Natural killer cell (primary cell): ENCODE measurements around the gene BRMS1L. TPM values are rescaled to one million over a fixed set of nuclear protein-coding genes. Genes with fewer than 3 reads are reported as not detected.

ENCODE experiments used
- ATAC-seq, 3 donors: fragments of 150-1000 bp in 2 of 3; fragments of 200-7000 bp in 1 of 3; cut with Tn5 transposase; 1 replicate in 1 of 3; 2 replicates in 2 of 3; pipeline ENCODE4 v1.10.0; 2021; ENCODE audit warnings: mild to moderate bottlenecking in 2 of 3, moderate library complexity in 2 of 3
- DNase-seq, 2 donors: peaks; one replicate each; pipeline versions ENCODE4 v3.0.0 to v3.0.0-alpha.2; 2013 to 2021; ENCODE audit warnings: mixed read lengths in 1 of 2
- H3K27ac ChIP-seq: one replicate; pipeline ENCODE4 v1.5.1; 2013; ENCODE audit warnings: mild to moderate bottlenecking, low read length
- H3K27me3 ChIP-seq: one replicate; pipeline ENCODE4 v1.6.1; 2013; ENCODE audit warnings: low read length; ENCODE audit not compliant: control insufficient read depth, insufficient read depth
- H3K36me3 ChIP-seq: one replicate; pipeline ENCODE4 v1.6.1; 2013; ENCODE audit warnings: low read length; ENCODE audit not compliant: control insufficient read depth, insufficient read depth
- H3K4me1 ChIP-seq: one replicate; pipeline ENCODE4 v1.6.1; 2013; ENCODE audit warnings: low read length; ENCODE audit not compliant: control insufficient read depth, insufficient read depth
- H3K4me3 ChIP-seq: one replicate; pipeline ENCODE4 v1.5.1; 2013; ENCODE audit warnings: low read length
- H3K9me3 ChIP-seq: one replicate; pipeline ENCODE4 v1.6.1; 2013; ENCODE audit warnings: low read length; ENCODE audit not compliant: control insufficient read depth, insufficient read depth
- H3K27ac Mint-ChIP-seq, 2 donors: one replicate each; pipeline ENCODE4 v1.8.0; 2022; ENCODE audit warnings: mild to moderate bottlenecking in 2 of 2, mixed read lengths in 2 of 2, moderate library complexity in 1 of 2
- H3K27me3 Mint-ChIP-seq, 2 donors: one replicate each; pipeline ENCODE4 v1.8.0; 2022; ENCODE audit warnings: low read depth in 2 of 2, mixed read lengths in 2 of 2
- H3K36me3 Mint-ChIP-seq: one replicate; pipeline ENCODE4 v1.8.0; 2022; ENCODE audit warnings: mixed read lengths
- H3K4me1 Mint-ChIP-seq, 2 donors: one replicate each; pipeline ENCODE4 v1.8.0; 2022; ENCODE audit warnings: mixed read lengths in 2 of 2
- H3K4me3 Mint-ChIP-seq: one replicate; pipeline ENCODE4 v1.8.0; 2022; ENCODE audit warnings: mild to moderate bottlenecking, moderate library complexity, mixed read lengths
- H3K9me3 Mint-ChIP-seq, 2 donors: one replicate each; pipeline ENCODE4 v1.8.0; 2022; ENCODE audit warnings: mixed read lengths in 2 of 2
- CTCF ChIP-seq: fragments of 200-600 bp; IDR thresholded peaks from one replicate; pipeline ENCODE4 v1.8.0; 2022; ENCODE audit warnings: antibody characterized with exemption
- WGBS: methylation state at CpG from one replicate; pipeline ENCODE4 v1.1.7; 2013; ENCODE audit warnings: missing lambda C conversion rate; ENCODE audit not compliant: insufficient coverage; 5-methylcytosine and 5-hydroxymethylcytosine counted together
- intact Hi-C: fragments of 100-400 bp; cut with micrococcal nuclease; formaldehyde crosslinking; loops from one replicate; pipeline ENCODE4 v1.14.2; 2022
- total RNA-seq, 4 donors: library from RNA; stranded (reverse); fragments of 120-200 nt in 1 of 4; gene quantifications; one replicate each; pipeline versions ENCODE4 v1.2.3 to v1.2.4, GENCODE V29; 2013 to 2022

BRMS1L gene
- total RNA-seq, 3 donors from 2014 or later (not counting 1 experiment from before 2014, with no cell fraction given): 5.1 to 9.4 (median 6.3) TPM

- no peak for TF ChIP-seq CTCF
- no peak for DNase-seq
Observed at GRCh38 chr14:35826952-35827416, 846 bp downstream of the BRMS1L start.

GRCh38 chr14:35827678-35828472, 1.7 kb downstream of the BRMS1L start:
- DNase-seq (no peak), ATAC-seq (no peak)
- Mint-ChIP-seq H3K36me3 (no peaks in the 10 kb centered on the region), H3K9me3 (no peaks in the 10 kb centered on the region), H3K4me3 (peak overlapping the region; percentile 94), H3K4me1 (peaks cover 12 to 21% of the 10 kb centered on the region in 2 donors), H3K27ac (peak overlapping the region in 1 of 2 donors; percentile 72), H3K27me3 (no peaks in the 10 kb centered on the region)
- Histone ChIP-seq H3K9me3 (no peaks in the 10 kb centered on the region), H3K4me3 (no peak overlapping the region), H3K36me3 (peaks cover 4% of the 10 kb centered on the region), H3K4me1 (peaks cover 7% of the 10 kb centered on the region), H3K27ac (no peak overlapping the region), H3K27me3 (no peaks in the 10 kb centered on the region)
- WGBS: 96% methylated on average over 8 of the region's 11 CpGs
- intact Hi-C loops: loop anchor here (5.0 kb wide), 1 partner anchor 706 kb away; the partner anchor contains the start of genes PPP2R3C and PRORP
- no peak for TF ChIP-seq CTCF

More at GRCh38 chr14:35826952-35827416, 846 bp downstream of the BRMS1L start:
- no peaks in the 10 kb centered on the region for H3K9me3 ChIP-seq
- H3K4me1 Mint-ChIP-seq: peaks cover 12 to 21% of the 10 kb centered on the region in 2 donors
- H3K36me3 ChIP-seq: peaks cover 4% of the 10 kb centered on the region
- H3K9me3 Mint-ChIP-seq: no peaks in the 10 kb centered on the region
- H3K4me1 ChIP-seq: peaks cover 7% of the 10 kb centered on the region
- H3K4me3 Mint-ChIP-seq: peak overlapping the region; percentile 94
- no peaks in the 10 kb centered on the region for H3K27me3 Mint-ChIP-seq
- peak overlapping the region; percentile 89 for H3K27ac ChIP-seq
- no peaks in the 10 kb centered on the region for H3K27me3 ChIP-seq
- no peaks in the 10 kb centered on the region for H3K36me3 Mint-ChIP-seq
- no peak for ATAC-seq
- intact Hi-C loops: loop anchor here (1.0 to 5.0 kb wide), 2 partner anchors 18 to 705 kb away; partner anchors contain the start of genes PPP2R3C, PRORP and RALGAPA1
- H3K27ac Mint-ChIP-seq: peak overlapping the region; percentile 72 to 86
- H3K4me3 ChIP-seq: peak overlapping the region; percentile 99
- 6% methylated on average over 10 of the region's 11 CpGs for WGBS

- WGBS: no CpG with 5 or more reads among the region's 1 CpG
- intact Hi-C loops: loop anchor here (5.0 kb wide), 1 partner anchor 707 kb away; the partner anchor contains the start of genes PPP2R3C and PRORP
- Histone ChIP-seq H3K9me3 (no peaks in the 10 kb centered on the region), H3K27ac (no peak overlapping the region), H3K27me3 (no peaks in the 10 kb centered on the region), H3K36me3 (peaks cover 4% of the 10 kb centered on the region), H3K4me3 (no peak overlapping the region), H3K4me1 (peaks cover 7% of the 10 kb centered on the region)
- DNase-seq (no peak), ATAC-seq (no peak)
- H3K36me3 Mint-ChIP-seq: no peaks in the 10 kb centered on the region
- H3K4me3 Mint-ChIP-seq: peak overlapping the region; percentile 21
- no peaks in the 10 kb centered on the region for H3K9me3 Mint-ChIP-seq
- H3K27me3 Mint-ChIP-seq: no peaks in the 10 kb centered on the region
- no peak for TF ChIP-seq CTCF
- peaks cover 12 to 21% of the 10 kb centered on the region in 2 donors for H3K4me1 Mint-ChIP-seq
- no peak overlapping the region for H3K27ac Mint-ChIP-seq
Observed at GRCh38 chr14:35829449-35829848, 3.3 kb downstream of the BRMS1L start.
